A549 (cell line): Measurements from ENCODE around the gene TNFSF8. TPM values are rescaled to one million over a fixed set of nuclear protein-coding genes. Genes with fewer than 3 reads are reported as not detected.

Experiments
- ATAC-seq, 2 experiments: fragments of 200-7000 bp in 1 of 2; fragments of >200 bp in 1 of 2; cut with Nextera tagmentation in 1 of 2; cut with Tn5 transposase in 1 of 2; 3 replicates each; pipeline versions ENCODE4 v1.8.0 to v1.9.1; 2018 to 2020; ENCODE audit warnings: mild to moderate bottlenecking in 1 of 2, moderate library complexity in 1 of 2
- CTCF ChIA-PET: fragments of 300-600 bp; sonication (Branson Sonifier 250); formaldehyde crosslinking; extraction: SDS; loops from one replicate; lab custom pipeline; 2021; ENCODE audit warnings: antibody characterized with exemption, inconsistent platforms; lab: Yijun Ruan, JAX
- POLR2A ChIA-PET: fragments of 350-600 bp; formaldehyde crosslinking; extraction: SDS; loops from one replicate; lab custom pipeline; 2021; ENCODE audit warnings: antibody characterized with exemption, inconsistent platforms; lab: Yijun Ruan, JAX
- DNase-seq, 2 experiments: peaks; one replicate each; pipeline versions ENCODE4 v3.0.0 to v3.0.0-alpha.2; 2011 to 2016; ENCODE audit warnings: low read depth in 1 of 2, low spot score in 1 of 2
- FAIRE-seq: peaks from 2 replicates; lab custom pipeline; 2011; peaks lifted over from hg19 to GRCh38; lab: Jason Lieb, UNC
- H3K27ac ChIP-seq, 2 experiments: fragments of >200 bp; sonication (Bioruptor Twin); formaldehyde crosslinking; 3 replicates each; pipeline ENCODE4 v1.5.1; 2016 to 2017
- H3K4me1 ChIP-seq: fragments of >200 bp; sonication (Bioruptor Twin); formaldehyde crosslinking; 3 replicates; pipeline ENCODE4 v1.6.1; 2016
- H3K4me2 ChIP-seq: fragments of >200 bp; sonication (Bioruptor Twin); formaldehyde crosslinking; 3 replicates; pipeline ENCODE4 v1.6.1; 2016
- H3K4me3 ChIP-seq: fragments of >200 bp; sonication (Bioruptor Twin); formaldehyde crosslinking; 3 replicates; pipeline ENCODE4 v1.5.1; 2016
- H3K9me3 ChIP-seq: fragments of >200 bp; sonication (Bioruptor Twin); formaldehyde crosslinking; 3 replicates; pipeline ENCODE4 v1.6.1; 2016
- CEBPB ChIP-seq, 2 experiments: fragments of >200 bp in 1 of 2; sonication (Bioruptor Twin) in 1 of 2; formaldehyde crosslinking in 1 of 2; IDR thresholded peaks; 2 replicates each; pipeline ENCODE4 v1.6.1; 2012 to 2016
- EHMT2 ChIP-seq: fragments of 200-600 bp; sonication (generic); IDR thresholded peaks from 2 replicates; pipeline ENCODE4 v1.6.1; 2016; ENCODE audit warnings: antibody characterized with exemption, low read depth, mild to moderate bottlenecking, moderate library complexity
- ESRRA ChIP-seq: fragments of 150-350 bp; IDR thresholded peaks from 2 replicates; pipeline ENCODE4 v1.6.1; 2014; ENCODE audit warnings: mild to moderate bottlenecking, low read length, borderline replicate concordance
- HEYL ChIP-seq: fragments of 250-450 bp; sonication (Bioruptor Pico); IDR thresholded peaks from 2 replicates; pipeline ENCODE4 v1.8.0; 2021; ENCODE audit warnings: mild to moderate bottlenecking, moderate library complexity
- HMGXB4 ChIP-seq: fragments of 250-450 bp; sonication (Bioruptor Pico); IDR thresholded peaks from 2 replicates; pipeline ENCODE4 v1.5.0; 2021; ENCODE audit warnings: mild to moderate bottlenecking, moderate library complexity, borderline replicate concordance
- HOXA7 ChIP-seq: fragments of 250-450 bp; sonication (Bioruptor Pico); IDR thresholded peaks from 2 replicates; pipeline ENCODE4 v1.5.0; 2020; ENCODE audit warnings: mild to moderate bottlenecking, moderate library complexity
- JUN ChIP-seq, 2 experiments: fragments of >200 bp; sonication (Bioruptor Twin); formaldehyde crosslinking; IDR thresholded peaks; 2 replicates in 1 of 2; 3 replicates in 1 of 2; pipeline ENCODE4 v1.6.1; 2016 to 2017
- KDM5A ChIP-seq: fragments of 200-600 bp; sonication (generic); IDR thresholded peaks from 2 replicates; pipeline ENCODE4 v1.6.1; 2016; ENCODE audit warnings: antibody characterized with exemption, mild to moderate bottlenecking
- MAZ ChIP-seq: fragments of 150-350 bp; IDR thresholded peaks from 2 replicates; pipeline ENCODE4 v1.6.1; 2014; ENCODE audit warnings: antibody characterized with exemption, low read depth, low read length, borderline replicate concordance
- POLR2A ChIP-seq: IDR thresholded peaks from 2 replicates; pipeline ENCODE4 v1.6.1; 2012; ENCODE audit warnings: mild to moderate bottlenecking, low read length
- RARB ChIP-seq: fragments of 250-450 bp; sonication (Bioruptor Pico); IDR thresholded peaks from 2 replicates; pipeline ENCODE4 v1.8.0; 2021; ENCODE audit warnings: mild to moderate bottlenecking, moderate library complexity
- RCOR1 ChIP-seq: fragments of 150-350 bp; IDR thresholded peaks from 2 replicates; pipeline ENCODE4 v1.6.1; 2014; ENCODE audit warnings: antibody characterized with exemption, low read length, low read depth
- REST ChIP-seq: fragments of 200-600 bp; sonication (generic); IDR thresholded peaks from 2 replicates; pipeline ENCODE4 v1.6.1; 2016; ENCODE audit warnings: antibody characterized with exemption, mild to moderate bottlenecking, moderate library complexity
- RFX5 ChIP-seq: fragments of 450-650 bp; IDR thresholded peaks from 2 replicates; pipeline ENCODE4 v1.7.1; 2014; ENCODE audit warnings: antibody characterized with exemption, mild to moderate bottlenecking, moderate library complexity
- SREBF2 ChIP-seq: fragments of 450-650 bp; IDR thresholded peaks from 2 replicates; pipeline ENCODE4 v1.6.1; 2014; ENCODE audit warnings: mild to moderate bottlenecking, moderate library complexity
- TP53 ChIP-seq: fragments of 250-450 bp; sonication (Bioruptor Pico); IDR thresholded peaks from 2 replicates; pipeline ENCODE4 v1.5.0; 2021; ENCODE audit warnings: mild to moderate bottlenecking, moderate library complexity
- USF2 ChIP-seq: fragments of 450-650 bp; IDR thresholded peaks from 2 replicates; pipeline ENCODE4 v1.6.1; 2014; ENCODE audit warnings: antibody characterized with exemption
- ZC3H11A ChIP-seq: fragments of 450-650 bp; IDR thresholded peaks from 2 replicates; pipeline ENCODE4 v1.6.1; 2014; ENCODE audit warnings: antibody characterized with exemption, mild to moderate bottlenecking
- WGBS: methylation state at CpG from one replicate; pipeline ENCODE4 v1.1.6; 2017; ENCODE audit errors: missing lambda C conversion rate; 5-methylcytosine and 5-hydroxymethylcytosine counted together
- polyA plus RNA-seq, 4 experiments: library from polyadenylated mRNA; depleted of rRNA in 3 of 4; stranded (reverse); fragments of >200 nt; fragmentation: RNase III in 1 of 4; extraction: RNeasy Plus Mini Kit Qiagen cat#74134 plus additional on column Dnase treatment in 1 of 4; gene quantifications; 2 replicates in 3 of 4; 3 replicates in 1 of 4; pipeline ENCODE4 v1.2.3, GENCODE V29; 2011 to 2017

Gene TNFSF8
- polyA plus RNA-seq, 2 of the 4 experiments (the other 2 are of a cell fraction): not detected

- TF ChIP-seq HMGXB4 (CRISPR knock-in tag): no peak
These were observed 4.7 kb upstream of the TNFSF8 start (continued) for GRCh38 chr9:114935119-114935518.

GRCh38 chr9:114932502-114932901 lies 2.1 kb upstream of the TNFSF8 start:
- H3K9me3 ChIP-seq: no peaks in the 10 kb centered on the region
- CTCF ChIA-PET: interaction anchor here (0.6 to 1.9 kb wide), 3 partner anchors 10 to 433 kb away, joined by 4 to 5 read pairs (median 5); no protein-coding TSS in a partner anchor

GRCh38 chr9:114931407-114931806 lies 1.0 kb upstream of the TNFSF8 start:
- no peak for DNase-seq
- Histone ChIP-seq H3K9me3 (no peaks in the 10 kb centered on the region), H3K4me2 (no peak overlapping the region), H3K4me3 (no peak overlapping the region), H3K27ac (no peak overlapping the region), H3K4me1 (no peaks in the 10 kb centered on the region)
- TF ChIP-seq REST: no peak
- no peak for TF ChIP-seq SREBF2
- no peak for TF ChIP-seq POLR2A
- TF ChIP-seq RCOR1: no peak
- no peak for TF ChIP-seq MAZ
- no peak for TF ChIP-seq HOXA7 (CRISPR knock-in tag)
- TF ChIP-seq RARB (CRISPR knock-in tag): no peak
- no peak for TF ChIP-seq ZC3H11A
- TF ChIP-seq JUN (IDR thresholded peaks at IDR 0.05): no peak
- no peak for TF ChIP-seq RFX5
- no peak for TF ChIP-seq TP53 (CRISPR knock-in tag)
- TF ChIP-seq EHMT2: no peak
- TF ChIP-seq HEYL (CRISPR knock-in tag): no peak
- no peak for TF ChIP-seq CEBPB (IDR thresholded peaks at IDR 0.05)
- TF ChIP-seq USF2: no peak
- no peak for TF ChIP-seq ESRRA
- 41% methylated on average over 5 of the region's 5 CpGs for WGBS
- ATAC-seq: no peak
- ChIA-PET POLR2A (no interaction called here), CTCF (interaction anchor here (1.7 to 1.9 kb wide), 2 partner anchors 9 to 21 kb away, joined by 4 to 5 read pairs; no protein-coding TSS in a partner anchor)
- FAIRE-seq: no peak

More at GRCh38 chr9:114932502-114932901, 2.1 kb upstream of the TNFSF8 start:
- 31% methylated on average over 3 of the region's 3 CpGs for whole genome bisulfite sequencing
- no peak overlapping the region for H3K4me3 ChIP-seq
- FAIRE-seq (no peak), ATAC-seq (no peak), DNase-seq (no peak)
- H3K4me1 ChIP-seq: no peaks in the 10 kb centered on the region
- H3K4me2 ChIP-seq: no peak overlapping the region
- POLR2A ChIA-PET: no interaction called here
- no peak overlapping the region for H3K27ac ChIP-seq
- TF ChIP-seq KDM5A (no peak), HOXA7 (CRISPR knock-in tag) (no peak)
